ENCODE results near the gene EHD2.
"Not testable (repeated sequence)": the region's sequence is repeated elsewhere in the genome, so short reads cannot be mapped to it uniquely, and the experiment has no call there.

EHD2 gene, protein sequence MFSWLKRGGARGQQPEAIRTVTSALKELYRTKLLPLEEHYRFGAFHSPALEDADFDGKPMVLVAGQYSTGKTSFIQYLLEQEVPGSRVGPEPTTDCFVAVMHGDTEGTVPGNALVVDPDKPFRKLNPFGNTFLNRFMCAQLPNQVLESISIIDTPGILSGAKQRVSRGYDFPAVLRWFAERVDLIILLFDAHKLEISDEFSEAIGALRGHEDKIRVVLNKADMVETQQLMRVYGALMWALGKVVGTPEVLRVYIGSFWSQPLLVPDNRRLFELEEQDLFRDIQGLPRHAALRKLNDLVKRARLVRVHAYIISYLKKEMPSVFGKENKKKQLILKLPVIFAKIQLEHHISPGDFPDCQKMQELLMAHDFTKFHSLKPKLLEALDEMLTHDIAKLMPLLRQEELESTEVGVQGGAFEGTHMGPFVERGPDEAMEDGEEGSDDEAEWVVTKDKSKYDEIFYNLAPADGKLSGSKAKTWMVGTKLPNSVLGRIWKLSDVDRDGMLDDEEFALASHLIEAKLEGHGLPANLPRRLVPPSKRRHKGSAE

DNA sequence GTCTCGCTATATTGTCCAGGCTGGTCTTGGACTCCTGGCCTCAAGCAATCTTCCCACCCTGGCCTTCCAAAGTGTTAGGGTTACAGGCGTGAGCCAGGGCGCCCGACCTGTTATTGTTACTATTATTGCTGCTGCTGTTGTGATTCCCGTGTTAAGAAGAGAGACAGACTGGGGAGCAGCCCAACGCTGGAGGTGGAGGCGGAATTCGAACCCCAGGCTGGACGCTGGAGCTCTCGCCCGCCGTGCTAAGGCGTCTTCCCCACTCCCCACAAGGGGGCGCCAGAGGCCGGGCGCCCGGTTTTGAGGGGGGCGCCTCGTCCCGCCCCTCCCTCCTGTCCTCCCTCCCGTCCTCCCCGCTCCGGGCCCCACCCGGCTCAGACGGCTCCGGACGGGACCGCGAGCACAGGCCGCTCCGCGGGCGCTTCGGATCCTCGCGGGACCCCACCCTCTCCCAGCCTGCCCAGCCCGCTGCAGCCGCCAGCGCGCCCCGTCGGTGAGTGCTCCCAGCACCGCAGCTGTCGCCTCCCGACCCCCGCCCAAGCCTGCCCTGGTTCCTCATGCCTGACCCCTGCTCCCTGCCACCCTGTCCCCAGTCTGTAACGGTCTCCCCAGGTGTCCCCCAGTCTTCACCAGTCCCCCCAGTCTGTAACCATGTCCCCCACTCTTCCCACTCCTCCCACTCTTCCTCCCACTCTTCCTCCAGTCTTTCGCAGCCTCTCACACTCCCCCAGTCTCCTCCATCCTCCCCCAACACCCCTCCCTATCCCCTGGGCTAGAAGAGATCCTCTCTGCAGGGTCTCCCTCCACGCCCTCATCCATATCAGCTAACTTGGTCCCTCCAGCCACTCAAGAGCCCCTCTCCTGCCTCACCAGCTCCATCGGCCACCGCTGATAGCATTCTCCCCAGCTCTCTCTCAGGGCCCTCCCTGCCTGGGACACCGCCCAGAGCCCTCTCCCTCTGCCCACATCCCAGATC is at the start of gene EHD2:
TSS of gene EHD2 (plus strand) at position 377 of the 976 bp plus-strand sequence. CDS start 3,191 bp downstream, outside the sequence.
- H3K4me3 ChIP-seq (ENCODE audit: low read depth in 1 of 2, low read length in 1 of 2), result no peak within 1 kb of the TSS
- TF ChIP-seq CTCF (IDR thresholded peaks at IDR 0.05), result peak; percentile 36
- H3K27ac ChIP-seq, result no peak within 1 kb of the TSS
- peaks cover 0 to 4% of the 10 kb centered on the region in 2 experiments for H3K4me1 ChIP-seq (ENCODE audit: control insufficient read depth in 1 of 2, insufficient read depth in 1 of 2, low read depth in 1 of 2, low read length in 1 of 2)
- H3K36me3 ChIP-seq, result no peaks in the 10 kb centered on the region
- H3K9me3 ChIP-seq, result no peaks in the 10 kb centered on the region
- H3K27me3 ChIP-seq, result peaks cover 46% of the 10 kb centered on the region

GRCh38 chr19:47663435-47663910 is 49.7 kb upstream of the EHD2 start:
- no peaks in the 10 kb centered on the region for H3K36me3 ChIP-seq
- no peak for TF ChIP-seq CTCF (IDR thresholded peaks at IDR 0.05)
- H3K4me3 ChIP-seq (ENCODE audit: low read depth in 1 of 2, low read length in 1 of 2), result no peak overlapping the region
- peaks cover 8 to 15% of the 10 kb centered on the region in 2 experiments for H3K4me1 ChIP-seq (ENCODE audit: control insufficient read depth in 1 of 2, insufficient read depth in 1 of 2, low read depth in 1 of 2, low read length in 1 of 2)
- peak overlapping the region; percentile 14 for H3K27ac ChIP-seq
- H3K9me3 ChIP-seq, result no peaks in the 10 kb centered on the region
- H3K27me3 ChIP-seq, result no peaks in the 10 kb centered on the region

GRCh38 chr19:47663911-47664771 is 49.1 kb upstream of the EHD2 start:
- Histone ChIP-seq H3K9me3 (no peaks in the 10 kb centered on the region), H3K4me1 (ENCODE audit: control insufficient read depth in 1 of 2, insufficient read depth in 1 of 2, low read depth in 1 of 2, low read length in 1 of 2) (peaks cover 8 to 15% of the 10 kb centered on the region in 2 experiments), H3K36me3 (no peaks in the 10 kb centered on the region), H3K4me3 (ENCODE audit: low read depth in 1 of 2, low read length in 1 of 2) (no peak overlapping the region), H3K27me3 (no peaks in the 10 kb centered on the region), H3K27ac (peak overlapping the region; percentile 15)
- no peak for TF ChIP-seq CTCF (IDR thresholded peaks at IDR 0.05)

- H3K9me3 ChIP-seq; H3K27ac ChIP-seq; H3K4me3 ChIP-seq (ENCODE audit: low read depth in 1 of 2, low read length in 1 of 2); H3K27me3 ChIP-seq: not testable (repeated sequence)
- H3K4me1 ChIP-seq (ENCODE audit: control insufficient read depth in 1 of 2, insufficient read depth in 1 of 2, low read depth in 1 of 2, low read length in 1 of 2), result peaks cover 8 to 11% of the 10 kb centered on the region in 2 experiments
- H3K36me3 ChIP-seq, result peaks cover 23% of the 10 kb centered on the region
Observed at GRCh38 chr19:47668556-47668955, 44.7 kb upstream of the EHD2 start.

- no peaks in the 10 kb centered on the region for H3K9me3 ChIP-seq
- peaks cover 44% of the 10 kb centered on the region for H3K36me3 ChIP-seq
- TF ChIP-seq CTCF (IDR thresholded peaks at IDR 0.05), result no peak
- no peak overlapping the region for H3K4me3 ChIP-seq (ENCODE audit: low read depth in 1 of 2, low read length in 1 of 2)
- H3K27ac ChIP-seq, result no peak overlapping the region
- H3K27me3 ChIP-seq, result no peaks in the 10 kb centered on the region
- H3K4me1 ChIP-seq (ENCODE audit: control insufficient read depth in 1 of 2, insufficient read depth in 1 of 2, low read depth in 1 of 2, low read length in 1 of 2), result no peaks in the 10 kb centered on the region
Observed at GRCh38 chr19:47670736-47671135, 42.5 kb upstream of the EHD2 start.
